Central memory CD8-positive, alpha-beta T cell (primary cell): ENCODE data around the gene MARS1.
"Not testable (repeated sequence)": the region's sequence is repeated elsewhere in the genome, so short reads cannot be mapped to it uniquely, and the experiment has no call there.

ENCODE experiments used
- ATAC-seq: fragments of 150-1000 bp; cut with Tn5 transposase; replicated peaks from 2 replicates; pipeline ENCODE4 v1.10.0; 2022; ENCODE audit warnings: mild to moderate bottlenecking, moderate FRiP score, moderate number of reproducible peaks; ENCODE audit not compliant: poor library complexity, severe bottlenecking; ENCODE audit errors: extremely low read depth
- DNase-seq, 2 donors: peaks; one replicate each; pipeline ENCODE4 v3.0.0; 2021; ENCODE audit warnings: low spot score in 2 of 2
- H3K27ac Mint-ChIP-seq: one replicate; pipeline ENCODE4 v1.8.0; 2022; ENCODE audit warnings: low read depth, mild to moderate bottlenecking, moderate library complexity, mixed read lengths
- H3K27me3 Mint-ChIP-seq: one replicate; pipeline ENCODE4 v1.8.0; 2022; ENCODE audit warnings: mixed read lengths
- H3K36me3 Mint-ChIP-seq: one replicate; pipeline ENCODE4 v1.8.0; 2022; ENCODE audit warnings: mild to moderate bottlenecking, moderate library complexity, mixed read lengths; ENCODE audit not compliant: insufficient read depth
- H3K4me1 Mint-ChIP-seq: one replicate; pipeline ENCODE4 v1.8.0; 2022; ENCODE audit warnings: mixed read lengths
- H3K4me3 Mint-ChIP-seq: one replicate; pipeline ENCODE4 v1.8.0; 2022; ENCODE audit warnings: mild to moderate bottlenecking, moderate library complexity, mixed read lengths
- H3K9me3 Mint-ChIP-seq: one replicate; pipeline ENCODE4 v1.8.0; 2022; ENCODE audit warnings: mixed read lengths

MARS1 gene

GRCh38 chr12:57495051-57495701 is 7.3 kb downstream of the MARS1 start:
- H3K9me3 Mint-ChIP-seq, H3K4me3 Mint-ChIP-seq, H3K27ac Mint-ChIP-seq, DNase-seq, ATAC-seq, H3K27me3 Mint-ChIP-seq: not testable (repeated sequence)
- H3K36me3 Mint-ChIP-seq, result peaks cover 65% of the 10 kb centered on the region
- peaks cover 16% of the 10 kb centered on the region for H3K4me1 Mint-ChIP-seq

GRCh38 chr12:57496822-57497221 is 9.0 kb downstream of the MARS1 start:
- DNase-seq, result no peak
- Mint-ChIP-seq H3K27ac (peak overlapping the region; percentile 2), H3K27me3 (no peaks in the 10 kb centered on the region), H3K36me3 (peaks cover 65% of the 10 kb centered on the region), H3K4me1 (peaks cover 10% of the 10 kb centered on the region), H3K9me3 (no peaks in the 10 kb centered on the region), H3K4me3 (no peak overlapping the region)
- no peak for ATAC-seq

- no peak overlapping the region for H3K4me3 Mint-ChIP-seq
- H3K36me3 Mint-ChIP-seq, result peaks cover 62% of the 10 kb centered on the region
- DNase-seq (no peak), ATAC-seq (no peak)
- peaks cover 10% of the 10 kb centered on the region for H3K4me1 Mint-ChIP-seq
- H3K9me3 Mint-ChIP-seq, result no peaks in the 10 kb centered on the region
- peak overlapping the region; percentile 2 for H3K27ac Mint-ChIP-seq
- H3K27me3 Mint-ChIP-seq, result no peaks in the 10 kb centered on the region
Measured at GRCh38 chr12:57497223-57498131, 9.6 kb downstream of the MARS1 start.

GRCh38 chr12:57498132-57498502 is 10.2 kb downstream of the MARS1 start:
- no peak for DNase-seq
- H3K27me3 Mint-ChIP-seq, result no peaks in the 10 kb centered on the region
- H3K27ac Mint-ChIP-seq, result no peak overlapping the region
- no peak for ATAC-seq
- H3K4me1 Mint-ChIP-seq, result peaks cover 10% of the 10 kb centered on the region
- peaks cover 59% of the 10 kb centered on the region for H3K36me3 Mint-ChIP-seq
- no peaks in the 10 kb centered on the region for H3K9me3 Mint-ChIP-seq
- no peak overlapping the region for H3K4me3 Mint-ChIP-seq

- Mint-ChIP-seq H3K36me3 (peaks cover 63% of the 10 kb centered on the region), H3K4me1 (peaks cover 10% of the 10 kb centered on the region), H3K27ac (no peak overlapping the region), H3K27me3 (no peaks in the 10 kb centered on the region), H3K9me3 (no peaks in the 10 kb centered on the region), H3K4me3 (no peak overlapping the region)
- ATAC-seq, result no peak
- no peak for DNase-seq
Measured at GRCh38 chr12:57498571-57498970, 10.7 kb downstream of the MARS1 start.

GRCh38 chr12:57500213-57500612 is 12.3 kb downstream of the MARS1 start:
- Mint-ChIP-seq H3K27me3 (no peaks in the 10 kb centered on the region), H3K9me3 (no peaks in the 10 kb centered on the region), H3K27ac (no peak overlapping the region), H3K4me3 (no peak overlapping the region), H3K36me3 (peaks cover 73% of the 10 kb centered on the region), H3K4me1 (peaks cover 10% of the 10 kb centered on the region)
- ATAC-seq (no peak), DNase-seq (no peak)

GRCh38 chr12:57502311-57502969 is 14.6 kb downstream of the MARS1 start:
- not testable (repeated sequence) for H3K4me3 Mint-ChIP-seq, H3K9me3 Mint-ChIP-seq, ATAC-seq, H3K27ac Mint-ChIP-seq, H3K4me1 Mint-ChIP-seq, H3K27me3 Mint-ChIP-seq, DNase-seq
- peaks cover 80% of the 10 kb centered on the region for H3K36me3 Mint-ChIP-seq

GRCh38 chr12:57506541-57506940 is 18.7 kb downstream of the MARS1 start:
- H3K4me1 Mint-ChIP-seq, H3K4me3 Mint-ChIP-seq, DNase-seq: not testable (repeated sequence)

GRCh38 chr12:57507796-57508195 is 19.9 kb downstream of the MARS1 start:
- not testable (repeated sequence) for H3K27ac Mint-ChIP-seq, ATAC-seq, H3K4me1 Mint-ChIP-seq, DNase-seq, H3K9me3 Mint-ChIP-seq, H3K4me3 Mint-ChIP-seq, H3K27me3 Mint-ChIP-seq
- peaks cover 58% of the 10 kb centered on the region for H3K36me3 Mint-ChIP-seq

More at GRCh38 chr12:57506541-57506940, 18.7 kb downstream of the MARS1 start:
- not testable (repeated sequence) for H3K27me3 Mint-ChIP-seq, ATAC-seq, H3K27ac Mint-ChIP-seq, H3K9me3 Mint-ChIP-seq
- peaks cover 56% of the 10 kb centered on the region for H3K36me3 Mint-ChIP-seq

- ATAC-seq (no peak), DNase-seq (no peak)
- no peaks in the 10 kb centered on the region for H3K4me1 Mint-ChIP-seq
- H3K36me3 Mint-ChIP-seq, result peaks cover 53% of the 10 kb centered on the region
- H3K27ac Mint-ChIP-seq, result no peak overlapping the region
- H3K4me3 Mint-ChIP-seq, result no peak overlapping the region
- H3K9me3 Mint-ChIP-seq, result no peaks in the 10 kb centered on the region
- no peaks in the 10 kb centered on the region for H3K27me3 Mint-ChIP-seq
Measured at GRCh38 chr12:57511161-57511560, 23.3 kb downstream of the MARS1 start.

GRCh38 chr12:57511588-57512325 is 23.9 kb downstream of the MARS1 start:
- Mint-ChIP-seq H3K9me3 (no peaks in the 10 kb centered on the region), H3K27me3 (no peaks in the 10 kb centered on the region), H3K27ac (peak overlapping the region; percentile 65), H3K4me3 (no peak overlapping the region), H3K4me1 (peaks cover under 1% of the 10 kb centered on the region), H3K36me3 (peaks cover 49% of the 10 kb centered on the region)
- DNase-seq (no peak), ATAC-seq (no peak)

- peaks cover 5% of the 10 kb centered on the region for H3K4me1 Mint-ChIP-seq
- no peaks in the 10 kb centered on the region for H3K27me3 Mint-ChIP-seq
- no peak overlapping the region for H3K4me3 Mint-ChIP-seq
- no peak for DNase-seq
- no peaks in the 10 kb centered on the region for H3K9me3 Mint-ChIP-seq
- ATAC-seq, result no peak
- peaks cover 54% of the 10 kb centered on the region for H3K36me3 Mint-ChIP-seq
- H3K27ac Mint-ChIP-seq, result peak overlapping the region; percentile 65
Measured at GRCh38 chr12:57512665-57513064, 24.8 kb downstream of the MARS1 start.
